B cell (primary cell): ENCODE results near the gene TCAIM.

ENCODE experiments used
- CTCF ChIP-seq: fragments of 200-600 bp; IDR thresholded peaks from one replicate; pipeline ENCODE4 v1.8.0; 2022; ENCODE audit warnings: antibody characterized with exemption, mild to moderate bottlenecking
- EZH2 ChIP-seq: IDR thresholded peaks from 2 replicates; pipeline ENCODE4 v1.6.1; 2012; ENCODE audit warnings: borderline replicate concordance, low read depth, mild to moderate bottlenecking, moderate library complexity, low read length; ENCODE audit not compliant: insufficient read depth, poor library complexity, severe bottlenecking

- no peak for TF ChIP-seq EZH2
- TF ChIP-seq CTCF = no peak
Measured at GRCh38 chr3:44359146-44359751, 20.7 kb downstream of the TCAIM start.
